Activated CD4-positive, alpha-beta T cell treated with anti-CD3 and anti-CD28 coated beads for 1 hour (primary cell): ENCODE measurements around the gene ZBTB7B.
A peak's percentile ranks its signal among the peaks of the same experiment; 100 is the strongest.

Source experiments
- DNase-seq: peaks from one replicate; pipeline ENCODE4 v3.0.0-alpha.2; 2020

Gene ZBTB7B

DNA sequence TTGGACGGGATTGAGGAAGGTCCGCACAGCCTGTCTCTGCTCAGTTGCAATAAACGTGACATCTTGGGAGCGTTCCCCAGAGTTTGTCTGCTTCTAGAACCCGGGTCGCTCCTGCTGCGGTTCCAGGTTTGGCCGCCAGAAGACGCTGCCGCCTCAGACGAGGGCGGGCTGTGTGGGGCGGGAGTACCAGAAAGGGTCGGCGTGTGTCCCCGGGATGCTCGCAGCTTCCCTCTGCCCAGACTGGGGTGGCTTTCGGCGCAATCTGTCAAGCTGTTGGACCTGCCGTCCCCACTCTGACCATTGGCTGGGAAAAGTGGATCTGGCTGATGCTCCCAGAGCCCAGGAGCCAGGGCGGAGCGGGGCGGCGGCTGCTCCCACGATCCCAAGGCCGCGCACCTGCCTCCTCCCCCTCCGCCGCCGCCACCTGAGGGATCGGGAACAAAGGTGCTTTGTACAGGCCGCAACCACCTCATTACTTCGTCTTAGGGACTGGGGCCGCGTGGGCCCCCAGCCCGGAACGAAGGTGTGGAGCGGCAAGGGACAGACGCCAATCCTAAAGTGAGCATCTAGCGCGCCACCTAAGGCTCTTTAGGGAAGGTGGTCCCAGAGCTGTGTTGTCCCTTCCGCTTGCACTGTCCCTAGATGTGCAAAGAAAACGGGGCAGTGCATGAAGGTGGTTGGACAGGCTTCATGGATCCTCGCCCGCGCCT lies 60.3 kb downstream of the ZBTB7B start:
- peak; percentile 66 for DNase-seq

DNA sequence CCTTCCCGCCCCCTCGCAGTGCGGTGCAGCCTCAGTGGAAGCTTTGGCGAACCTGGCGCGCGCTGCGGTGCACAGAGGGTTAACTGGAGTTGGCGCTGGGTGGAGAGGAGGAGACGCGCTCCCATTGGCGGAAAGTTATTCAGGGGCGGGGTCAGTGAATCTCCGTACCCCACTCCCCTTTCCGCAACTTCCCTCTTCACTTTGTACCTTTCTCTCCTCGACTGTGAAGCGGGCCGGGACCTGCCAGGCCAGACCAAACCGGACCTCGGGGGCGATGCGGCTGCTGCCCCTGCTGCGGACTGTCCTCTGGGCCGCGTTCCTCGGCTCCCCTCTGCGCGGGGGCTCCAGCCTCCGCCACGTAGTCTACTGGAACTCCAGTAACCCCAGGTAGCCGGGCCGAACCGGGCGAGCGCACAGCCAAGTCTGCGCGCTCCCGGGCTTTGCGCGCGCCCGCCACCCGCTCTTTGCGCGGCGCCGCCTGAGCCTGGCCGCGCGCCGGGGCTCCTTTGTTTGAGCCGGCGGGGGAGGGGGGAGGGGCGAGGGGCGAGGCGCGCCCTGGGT lies 61.0 kb downstream of the ZBTB7B start, which contains the start of gene EFNA4:
Gene EFNA4 (plus strand): TSS at position 191 of the 561 bp plus-strand sequence. CDS start 84 bp downstream, at position 275.
- peak; percentile 73 for DNase-seq

DNA sequence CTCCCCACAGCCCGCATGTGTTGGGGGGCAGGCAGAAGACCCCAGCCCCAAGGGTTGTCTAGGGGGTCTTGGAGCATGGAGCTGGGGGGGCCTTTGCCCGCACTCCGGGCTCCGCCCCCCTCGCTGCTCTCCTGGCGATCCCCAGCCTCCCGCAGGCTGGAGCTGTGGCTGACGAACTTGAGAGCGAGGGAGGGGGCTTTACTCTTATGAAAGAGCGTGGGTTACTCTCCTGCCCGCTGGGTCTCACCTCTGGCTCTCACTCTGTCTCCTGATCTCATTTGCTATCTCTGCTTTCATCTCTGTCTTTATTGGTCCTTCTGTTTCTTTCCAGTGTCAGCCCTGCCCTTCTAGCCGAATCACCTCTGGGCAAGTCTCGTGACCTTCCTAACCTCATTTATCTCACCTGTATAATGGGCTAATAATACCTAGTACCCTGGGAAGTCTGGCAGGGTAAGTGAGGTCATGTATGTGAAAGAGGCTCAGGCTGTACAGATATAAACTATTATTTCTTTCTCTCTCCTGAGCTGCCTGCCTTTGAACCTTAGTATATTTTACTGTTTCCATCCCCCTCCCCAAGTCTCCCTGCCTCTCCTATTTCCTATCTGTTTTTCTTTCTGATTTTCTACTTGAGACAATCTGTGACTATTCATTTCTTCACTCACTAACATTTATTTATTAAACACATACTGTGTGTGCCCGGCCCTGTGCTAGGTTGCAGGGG lies 61.7 kb downstream of the ZBTB7B start:
- no peak for DNase-seq

DNA sequence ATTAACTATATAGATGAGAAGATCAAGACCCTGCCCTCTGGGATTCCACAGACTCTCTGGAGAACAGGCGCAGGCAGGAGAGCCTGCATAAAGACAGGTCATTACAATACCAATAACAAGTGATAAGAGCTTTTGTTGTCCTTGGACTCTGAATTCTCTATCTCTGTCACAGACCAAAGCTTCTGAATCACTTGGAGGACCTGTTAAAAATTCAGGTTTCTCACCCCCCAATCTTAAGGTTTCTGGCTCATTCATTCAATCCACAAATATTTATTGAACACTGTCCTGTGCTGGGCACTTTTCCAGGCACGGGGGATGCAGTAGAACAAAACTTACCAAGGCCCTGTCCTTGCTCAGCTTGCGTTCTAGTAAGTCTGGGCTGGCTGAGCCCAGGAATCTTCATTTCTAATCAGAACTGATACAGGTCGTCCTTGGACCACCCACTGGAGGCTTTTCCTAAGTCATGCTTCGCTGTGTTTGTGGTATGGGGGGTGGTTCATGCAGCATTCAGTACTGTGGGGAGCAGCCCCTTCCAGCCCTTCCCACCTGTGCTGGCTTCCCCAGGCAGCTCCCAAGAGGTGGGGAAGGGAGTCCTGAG lies 62.3 kb downstream of the ZBTB7B start:
- no peak for DNase-seq

DNA sequence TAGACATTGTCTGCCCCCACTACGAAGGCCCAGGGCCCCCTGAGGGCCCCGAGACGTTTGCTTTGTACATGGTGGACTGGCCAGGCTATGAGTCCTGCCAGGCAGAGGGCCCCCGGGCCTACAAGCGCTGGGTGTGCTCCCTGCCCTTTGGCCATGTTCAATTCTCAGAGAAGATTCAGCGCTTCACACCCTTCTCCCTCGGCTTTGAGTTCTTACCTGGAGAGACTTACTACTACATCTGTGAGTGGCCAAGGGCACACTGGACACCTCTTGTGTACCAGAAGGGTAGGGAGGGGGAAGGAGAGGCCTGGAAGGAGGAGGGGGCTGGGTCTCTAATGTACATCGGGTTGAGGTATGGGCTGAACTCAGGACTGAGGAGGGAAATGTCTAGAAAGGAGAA lies 64.2 kb downstream of the ZBTB7B start:
- DNase-seq: no peak
